ENCODE results near the gene DDX11. TPM values are rescaled to one million over a fixed set of nuclear protein-coding genes. Genes with fewer than 3 reads are reported as not detected.
"Not testable (repeated sequence)": the region's sequence is repeated elsewhere in the genome, so short reads cannot be mapped to it uniquely, and the experiment has no call there.

Gene DDX11
- total RNA-seq, 1 donor from 2014 or later = 51.0 TPM

DNA sequence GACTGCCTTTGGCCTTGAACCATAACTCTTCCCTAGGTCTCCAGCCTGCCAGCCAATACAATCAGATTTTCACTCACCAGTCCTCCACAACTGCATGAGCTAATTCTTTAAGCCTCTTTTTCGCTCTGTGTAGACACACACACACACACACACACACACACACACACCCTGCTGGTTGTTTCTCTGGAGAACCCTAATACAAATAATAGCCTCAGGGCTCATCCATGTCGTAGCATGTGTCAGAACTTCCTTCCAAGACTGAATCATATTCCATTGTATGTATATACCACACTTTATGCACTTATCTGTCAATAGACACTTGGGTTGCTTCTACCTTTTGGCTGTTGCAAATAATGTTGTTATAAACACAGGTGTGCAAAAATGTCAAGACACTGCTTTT lies 6.0 kb upstream of the DDX11 start:
- not testable (repeated sequence) for DNase-seq (ENCODE audit: low spot score)

DNA sequence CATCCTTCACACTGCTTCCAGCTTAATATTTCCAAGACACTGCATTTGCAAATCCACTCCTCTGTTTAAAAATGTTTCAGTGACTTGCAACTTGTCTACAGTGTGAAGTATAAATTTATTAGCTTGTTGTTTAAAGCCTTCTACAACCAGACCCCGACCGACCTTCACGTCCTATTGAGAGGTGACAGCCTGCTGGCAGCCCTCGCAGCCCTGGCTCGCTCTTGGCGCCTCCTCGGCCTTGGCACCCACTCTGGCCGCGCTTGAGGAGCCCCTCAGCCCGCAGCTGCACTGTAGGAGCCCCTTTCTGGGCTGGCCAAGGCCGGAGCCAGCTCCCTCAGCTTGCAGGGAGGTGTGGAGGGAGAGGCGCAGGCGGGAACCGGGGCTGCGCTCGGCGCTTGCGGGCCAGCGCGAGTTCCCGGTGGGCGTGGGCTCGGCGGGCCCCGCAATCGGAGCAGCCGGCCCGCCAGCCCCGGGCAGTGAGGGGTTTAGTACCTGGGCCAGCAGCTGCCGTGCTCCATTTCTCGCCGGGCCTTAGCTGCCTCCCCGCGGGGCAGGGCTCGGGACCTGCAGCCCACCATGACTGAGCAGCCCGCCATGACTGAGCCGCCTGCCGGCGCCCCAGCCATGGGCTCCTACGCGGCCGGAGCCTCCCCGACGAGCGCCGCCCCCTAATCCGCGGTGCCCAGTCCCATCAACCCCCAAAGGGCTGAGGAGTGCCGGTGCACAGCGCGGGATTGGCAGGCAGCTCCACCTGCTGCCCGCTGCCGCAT lies 2.5 kb upstream of the DDX11 start:
- DNase-seq (ENCODE audit: low spot score) = not testable (repeated sequence)

DNA sequence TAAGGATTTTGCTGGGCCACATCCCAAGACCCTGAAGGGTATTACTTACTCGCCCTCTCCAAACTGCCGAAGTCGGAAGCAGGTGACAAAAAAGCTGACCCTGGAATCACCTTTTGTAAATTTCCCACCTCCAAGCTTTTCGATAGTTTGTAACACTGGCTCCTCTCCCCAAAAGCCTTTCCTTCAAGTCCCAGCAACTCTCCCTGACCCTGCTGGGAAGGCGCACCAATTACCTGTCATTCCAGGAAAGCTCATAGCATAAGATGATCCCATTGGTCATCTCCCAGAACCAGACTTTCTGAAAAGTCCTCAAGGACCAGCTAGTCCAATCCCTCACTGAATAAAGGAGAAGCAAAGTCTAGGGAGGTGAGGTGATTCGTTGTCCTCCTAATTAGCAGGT lies 698 bp upstream of the DDX11 start:
- DNase-seq (ENCODE audit: low spot score) = not testable (repeated sequence)

DNA sequence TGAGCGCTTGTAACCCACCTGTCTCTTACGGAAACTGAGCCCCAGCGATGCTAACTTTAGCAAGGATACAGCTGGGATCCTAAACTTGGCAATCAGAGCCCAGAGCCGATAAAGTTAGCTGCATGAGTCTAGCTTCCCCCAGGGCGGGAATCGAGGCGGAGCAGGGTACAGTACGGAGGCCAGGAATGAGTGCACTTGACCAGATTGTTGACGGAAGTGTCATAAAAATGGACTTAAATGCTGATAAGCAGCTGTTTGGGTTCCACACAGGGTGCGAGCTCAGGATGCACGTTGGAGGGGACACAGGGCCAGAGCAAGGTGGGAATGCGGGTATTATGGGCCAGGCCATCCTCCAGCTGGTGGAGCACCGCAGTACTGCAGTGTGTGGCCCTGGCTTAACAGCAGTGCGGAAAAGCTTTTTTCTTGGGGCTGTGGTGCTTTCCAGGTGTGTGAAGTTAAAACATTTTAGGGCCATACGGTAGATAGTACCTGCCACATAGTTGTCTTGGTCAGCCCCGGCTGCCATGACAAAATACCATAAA lies 744 bp downstream of the DDX11 start:
- DNase-seq (ENCODE audit: low spot score) = not testable (repeated sequence)

DNA sequence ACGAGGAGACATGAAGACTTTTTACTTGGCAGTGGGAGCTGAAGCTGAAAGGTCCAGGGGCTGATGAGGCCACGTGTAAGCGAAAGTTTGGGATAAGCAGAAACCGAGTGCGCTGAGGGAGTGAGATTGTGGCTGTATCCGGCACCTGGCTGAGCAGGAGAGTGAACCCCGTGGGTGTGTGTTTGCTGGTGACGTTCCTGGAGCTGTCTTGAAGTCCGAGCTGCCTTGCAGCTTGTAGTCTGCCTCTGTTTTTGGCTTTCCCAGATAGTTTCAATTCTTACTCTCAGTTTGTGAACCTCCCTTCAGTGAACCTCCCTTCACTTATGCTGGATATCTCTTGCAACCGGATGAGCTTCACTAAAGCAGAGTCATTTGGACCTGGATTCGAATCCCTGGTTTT lies 2.5 kb downstream of the DDX11 start:
- not testable (repeated sequence) for DNase-seq (ENCODE audit: low spot score)

DNA sequence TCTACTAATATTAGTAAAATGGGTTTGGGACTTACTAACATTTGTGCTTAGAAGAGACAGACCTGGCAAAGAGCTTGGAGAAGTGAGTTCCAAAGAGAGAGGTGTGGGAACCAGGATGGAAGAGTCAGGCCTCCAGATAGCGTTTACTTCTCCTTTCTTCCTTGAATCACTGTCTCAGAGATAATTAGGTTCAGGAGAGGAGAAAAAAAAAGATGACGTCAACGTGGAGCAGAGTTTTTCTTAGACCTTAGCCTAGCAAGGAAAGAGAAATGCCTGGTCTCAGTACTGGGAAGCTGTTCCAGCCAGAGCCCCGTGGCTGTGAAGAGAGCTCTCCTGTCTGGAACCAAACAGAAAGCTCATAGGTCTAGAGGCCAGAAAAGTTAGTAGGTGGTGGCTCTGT lies 3.4 kb downstream of the DDX11 start:
- DNase-seq (ENCODE audit: low spot score) = not testable (repeated sequence)

DNA sequence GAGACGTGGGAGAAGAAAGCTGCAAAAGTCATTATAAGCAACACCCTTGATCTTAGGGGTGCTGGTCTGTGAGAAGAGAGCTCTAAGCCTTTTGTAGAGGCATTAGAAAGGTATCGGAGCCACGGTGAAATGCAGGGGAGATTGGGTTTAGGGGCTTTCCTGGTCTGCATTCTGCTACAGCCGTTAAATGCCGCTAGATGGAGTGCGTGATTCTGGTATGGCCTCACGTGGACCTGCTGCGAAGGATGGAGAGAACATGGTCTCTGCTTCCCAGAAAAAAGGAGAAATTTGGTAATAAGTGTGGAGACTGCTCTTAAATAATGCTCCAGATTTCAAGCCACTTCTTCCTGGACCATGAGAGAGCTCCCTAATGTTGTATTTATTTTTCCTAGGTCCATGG lies 4.3 kb downstream of the DDX11 start:
- not testable (repeated sequence) for DNase-seq (ENCODE audit: low spot score)

DNA sequence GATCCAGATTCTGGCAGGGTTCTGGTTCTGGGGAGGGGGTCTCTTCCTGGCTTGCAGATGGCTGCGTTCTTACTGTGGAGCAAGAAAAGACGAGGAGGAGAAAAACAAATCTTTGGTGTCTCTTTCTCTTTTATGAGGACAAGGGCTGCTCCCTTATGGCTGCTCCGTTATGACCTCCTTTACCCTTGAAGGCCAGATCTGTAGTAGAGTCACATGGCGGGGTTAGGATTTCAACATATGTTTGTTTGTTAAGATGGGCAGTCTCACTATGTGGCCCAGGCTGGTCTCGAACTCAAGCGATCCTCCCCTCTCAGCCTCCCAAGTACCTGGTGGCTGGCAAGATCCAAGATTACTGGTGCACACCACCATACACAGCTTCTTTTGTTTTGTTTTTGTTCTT lies 5.8 kb downstream of the DDX11 start:
- DNase-seq (ENCODE audit: low spot score) = not testable (repeated sequence)

DNA sequence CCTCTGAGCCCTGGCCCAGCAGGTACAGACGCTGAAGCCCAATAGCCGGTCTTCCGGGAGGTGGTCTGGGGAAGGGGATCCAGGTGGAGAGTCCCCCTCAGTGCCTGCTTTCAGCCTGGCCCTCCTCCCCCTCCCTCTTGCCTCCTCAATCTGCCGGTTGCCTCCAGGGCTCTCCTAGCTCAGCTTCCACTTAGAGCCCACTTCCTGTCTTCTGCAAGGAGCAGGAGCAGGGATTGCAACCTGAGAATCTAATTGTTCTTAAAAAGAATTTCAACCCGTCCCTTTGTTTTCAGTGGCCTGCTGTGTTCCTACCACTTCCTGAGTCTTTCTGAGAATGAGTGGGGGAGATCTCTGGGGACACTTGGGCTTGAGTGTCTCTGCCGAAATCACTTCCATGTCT lies 6.6 kb downstream of the DDX11 start:
- DNase-seq (ENCODE audit: low spot score) = not testable (repeated sequence)

DNA sequence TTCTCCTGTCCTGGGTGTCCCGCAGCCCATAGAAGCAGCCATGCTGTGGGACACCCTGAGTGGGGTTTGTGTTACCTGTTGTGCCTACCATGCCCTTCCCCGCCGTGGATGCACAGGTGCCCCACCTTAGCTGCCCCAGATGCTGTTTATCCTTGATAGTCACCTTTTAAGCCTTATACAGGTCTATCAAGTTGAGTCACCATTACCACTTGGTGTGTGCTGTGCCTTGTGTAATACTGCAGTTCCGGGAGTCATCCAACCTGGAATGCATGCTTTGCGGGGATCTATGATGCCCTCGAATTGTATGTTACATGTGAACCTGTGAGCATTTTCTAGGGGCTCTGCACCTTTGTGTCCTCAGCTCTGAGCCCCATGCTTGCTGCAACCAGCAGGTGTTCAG lies 7.6 kb downstream of the DDX11 start:
- DNase-seq (ENCODE audit: low spot score) = not testable (repeated sequence)

DNA sequence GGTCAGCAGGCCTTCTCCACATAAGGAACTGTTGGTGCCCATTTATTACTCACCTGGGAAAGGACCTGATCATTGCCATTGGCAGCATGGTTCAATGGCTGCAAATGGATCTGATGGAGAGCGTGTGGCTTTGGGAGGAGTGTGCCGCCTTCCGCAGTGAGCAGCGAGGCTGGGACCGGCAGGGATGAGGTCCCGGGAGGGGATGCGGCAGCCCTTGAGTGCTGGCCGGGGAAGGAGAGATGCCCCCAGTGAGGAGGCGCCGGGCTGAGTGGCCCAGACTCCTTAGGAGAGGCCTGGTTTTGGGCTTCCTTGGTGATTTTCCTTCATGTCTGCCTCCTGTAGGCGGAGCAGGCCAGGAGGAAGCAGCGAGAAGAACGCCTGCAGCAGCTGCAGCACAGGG lies 10.6 kb downstream of the DDX11 start:
- not testable (repeated sequence) for DNase-seq (ENCODE audit: low spot score)

DNA sequence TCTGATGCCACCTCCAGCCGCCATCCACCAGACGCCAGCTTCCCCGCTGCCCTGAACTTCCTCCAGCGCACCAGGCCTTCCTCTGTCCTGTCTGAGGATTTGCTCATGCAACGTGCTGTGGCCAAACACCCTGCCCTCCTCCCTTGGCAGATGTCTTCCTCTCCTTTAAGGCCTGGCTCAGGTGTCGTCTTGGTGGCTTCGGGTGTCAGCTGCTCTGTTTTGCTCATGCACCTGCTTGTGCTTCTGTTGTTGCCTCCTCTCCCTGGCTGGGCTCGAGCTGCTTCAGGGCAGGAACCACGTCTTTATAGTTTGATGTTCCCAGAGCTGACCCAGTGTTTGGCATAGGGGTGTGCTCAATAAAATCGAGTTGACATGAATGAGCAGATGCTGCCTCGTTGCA lies 12.4 kb downstream of the DDX11 start:
- DNase-seq (ENCODE audit: low spot score) = not testable (repeated sequence)

DNA sequence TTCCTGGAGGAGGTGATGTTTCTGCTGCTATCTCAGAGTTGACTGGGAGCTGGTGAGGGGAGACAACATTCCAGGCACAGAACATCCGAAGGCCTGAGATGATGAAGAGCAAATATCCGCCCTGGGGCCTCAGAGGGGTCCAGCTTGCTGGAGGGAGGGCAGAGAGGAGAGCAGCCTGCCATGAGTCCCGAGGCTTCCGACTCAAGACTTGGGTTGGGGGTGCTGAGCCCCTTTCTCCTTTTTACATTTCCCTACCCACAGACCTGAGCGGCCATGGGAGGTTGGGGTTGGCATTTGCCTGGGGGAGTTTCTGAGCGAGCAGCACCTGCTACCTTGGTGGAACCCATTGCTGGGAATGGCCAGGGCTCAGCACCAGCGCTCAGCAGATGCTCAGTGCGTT lies 13.8 kb downstream of the DDX11 start:
- not testable (repeated sequence) for DNase-seq (ENCODE audit: low spot score)

DNA sequence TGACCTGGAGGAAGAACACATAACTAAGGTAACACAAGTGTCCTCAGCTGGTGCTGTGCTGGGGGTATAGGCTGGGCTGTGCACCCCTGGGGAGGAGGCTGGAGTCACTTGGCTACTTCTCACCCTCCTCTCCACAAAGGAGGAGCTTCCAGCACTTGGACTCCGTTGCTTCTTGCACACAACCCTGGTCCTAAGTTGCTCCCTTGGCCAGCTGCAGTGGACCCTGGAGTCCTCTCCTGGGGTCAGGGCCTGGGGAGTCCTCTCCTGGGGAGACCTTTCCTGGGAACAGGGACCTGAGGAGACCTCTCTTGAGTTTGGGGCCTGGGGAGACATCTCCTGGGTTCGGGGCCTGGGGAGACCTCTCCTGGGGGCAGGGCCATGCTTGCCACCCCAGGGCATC lies 14.3 kb downstream of the DDX11 start:
- not testable (repeated sequence) for DNase-seq (ENCODE audit: low spot score)

DNA sequence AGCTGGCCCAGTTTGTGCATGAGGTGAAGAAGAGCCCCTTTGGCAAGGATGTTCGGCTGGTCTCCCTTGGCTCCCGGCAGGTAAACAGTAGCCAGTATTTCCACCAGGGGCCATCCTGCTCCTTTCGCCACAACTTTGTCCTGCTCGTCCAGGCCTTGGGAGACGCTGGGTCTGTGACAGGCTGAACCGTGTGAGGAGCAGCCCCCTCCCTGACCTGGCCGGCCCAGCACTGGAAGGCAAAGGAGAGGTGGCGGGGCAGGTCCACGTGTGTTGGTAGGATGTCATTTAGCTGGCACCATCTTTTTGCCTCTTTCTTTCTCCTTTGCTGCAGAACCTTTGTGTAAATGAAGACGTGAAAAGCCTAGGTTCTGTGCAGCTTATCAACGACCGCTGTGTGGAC lies 15.4 kb downstream of the DDX11 start:
- no peak for DNase-seq (ENCODE audit: low spot score)

DNA sequence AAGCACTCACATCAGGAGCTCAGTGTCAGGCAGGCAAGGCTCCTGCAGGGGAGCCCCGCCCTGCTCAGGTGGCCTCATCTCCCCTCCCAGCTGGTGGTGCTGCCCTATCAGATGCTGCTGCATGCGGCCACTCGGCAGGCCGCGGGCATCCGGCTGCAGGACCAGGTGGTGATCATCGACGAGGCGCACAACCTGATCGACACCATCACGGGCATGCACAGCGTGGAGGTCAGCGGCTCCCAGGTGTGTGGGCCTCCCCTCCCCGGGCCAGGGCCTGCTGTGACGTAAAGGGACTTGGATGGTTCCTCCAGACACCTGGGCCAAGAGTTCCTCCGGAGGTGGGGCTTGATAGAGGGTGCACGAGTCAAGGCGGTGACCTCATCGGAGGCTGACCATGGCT lies 18.0 kb downstream of the DDX11 start:
- not testable (repeated sequence) for DNase-seq (ENCODE audit: low spot score)

DNA sequence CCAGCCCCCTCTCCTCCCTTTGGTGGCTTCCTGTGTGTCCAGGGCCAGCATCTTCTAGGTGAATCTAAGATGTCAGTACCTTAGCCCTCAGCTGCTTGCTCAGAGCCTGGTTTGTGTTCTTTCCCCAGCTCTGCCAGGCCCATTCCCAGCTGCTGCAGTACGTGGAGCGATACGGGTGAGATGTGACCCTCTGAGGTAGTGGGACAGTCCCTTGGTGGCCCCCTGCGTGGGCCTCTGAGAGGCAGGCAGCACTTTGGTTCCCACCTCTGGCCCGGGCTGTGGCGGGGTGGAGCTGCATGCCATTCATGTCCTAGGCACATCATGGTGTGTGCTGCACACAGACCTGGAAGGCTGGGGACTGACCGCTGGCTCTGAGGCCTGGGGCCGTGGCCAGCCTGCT lies 19.1 kb downstream of the DDX11 start:
- DNase-seq (ENCODE audit: low spot score) = not testable (repeated sequence)

DNA sequence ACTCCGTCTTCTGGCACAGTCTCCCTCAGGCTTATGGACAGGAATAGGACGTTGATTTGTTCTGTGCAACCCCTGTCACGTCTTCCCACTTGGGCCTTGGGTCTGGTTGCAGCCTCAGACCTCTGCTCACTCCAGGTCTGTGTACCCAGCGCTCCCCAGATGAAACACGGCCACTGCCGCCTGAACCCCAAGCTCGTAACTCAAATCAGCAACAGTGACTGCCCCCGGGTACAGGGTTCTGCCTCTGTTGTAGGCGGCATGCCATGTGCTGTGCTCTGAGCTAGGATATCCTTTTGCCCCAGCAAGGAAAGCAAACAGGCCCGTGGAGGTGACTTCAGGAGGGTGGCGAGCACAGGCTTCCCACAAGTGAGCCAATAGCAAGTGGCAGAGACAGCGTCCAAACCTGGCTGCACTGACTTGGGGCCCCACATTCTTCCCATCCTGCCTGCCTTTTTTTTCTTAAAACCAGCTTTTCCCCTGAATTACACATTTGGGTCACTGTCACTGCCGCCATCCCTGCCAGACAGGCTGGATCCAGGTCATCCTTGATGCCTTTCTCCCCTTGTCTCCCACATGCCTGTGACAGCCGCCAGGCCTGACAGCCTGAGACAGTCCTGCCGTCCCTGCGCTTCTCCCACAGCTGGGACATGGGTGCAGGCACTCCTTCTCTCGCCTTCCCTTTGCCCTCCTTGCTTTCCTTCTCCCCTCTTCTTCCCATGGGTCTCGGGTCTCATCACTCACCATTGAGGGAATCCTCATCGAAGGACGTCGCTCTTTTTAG lies 21.6 kb downstream of the DDX11 start:
- DNase-seq (ENCODE audit: low spot score) = not testable (repeated sequence)

DNA sequence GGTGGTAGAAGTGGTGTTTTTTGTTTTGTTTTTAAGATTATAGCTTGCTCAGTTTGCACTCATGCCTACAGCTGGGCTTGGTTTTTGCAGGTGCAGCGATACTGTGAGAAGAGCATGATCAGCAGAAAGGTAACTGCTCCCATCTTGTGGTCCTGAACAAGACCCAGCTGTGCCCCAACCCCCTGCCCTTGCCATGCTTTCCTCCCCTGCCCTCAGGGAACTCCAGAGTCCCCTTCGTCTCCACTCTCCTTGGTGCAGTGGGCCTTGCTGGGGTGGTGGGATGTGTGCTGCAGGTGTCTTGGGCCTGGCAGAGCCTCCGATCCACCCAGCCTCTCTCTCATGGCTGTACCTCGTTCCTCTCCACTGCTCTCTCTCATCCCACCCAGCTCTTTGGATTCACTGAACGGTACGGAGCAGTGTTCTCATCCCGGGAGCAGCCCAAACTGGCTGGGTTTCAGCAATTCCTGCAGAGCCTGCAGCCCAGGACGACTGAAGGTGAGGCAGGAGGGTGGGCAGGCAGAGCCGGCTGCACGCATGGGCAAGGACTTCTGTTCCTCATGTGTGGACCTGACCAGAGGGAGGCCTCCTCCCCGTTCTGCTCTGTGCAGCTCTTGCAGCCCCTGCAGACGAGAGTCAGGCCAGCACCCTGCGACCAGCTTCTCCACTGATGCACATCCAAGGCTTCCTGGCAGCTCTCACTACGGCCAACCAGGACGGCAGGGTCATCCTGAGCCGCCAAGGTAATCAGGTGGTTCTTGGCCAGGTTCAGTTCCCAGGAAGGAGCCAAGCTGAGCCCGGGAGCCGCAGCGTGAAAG lies 22.8 kb downstream of the DDX11 start:
- not testable (repeated sequence) for DNase-seq (ENCODE audit: low spot score)

DNA sequence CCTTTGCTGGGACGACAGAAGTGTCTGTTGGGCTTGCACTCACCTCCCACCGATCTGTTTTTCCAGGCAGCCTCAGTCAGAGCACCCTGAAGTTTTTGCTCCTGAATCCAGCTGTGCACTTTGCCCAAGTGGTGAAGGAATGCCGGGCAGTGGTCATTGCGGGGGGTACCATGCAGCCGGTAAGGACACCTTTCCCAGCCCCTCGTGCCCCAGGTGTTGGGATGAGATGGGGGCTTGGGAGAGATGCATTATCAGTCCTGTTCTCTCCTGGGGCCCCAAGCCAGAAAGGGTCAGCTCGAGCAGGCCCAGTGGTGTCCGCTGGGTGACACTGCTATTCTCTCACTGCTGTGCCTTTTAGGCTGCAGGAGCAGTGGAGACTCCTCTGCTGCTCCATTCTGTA lies 24.2 kb downstream of the DDX11 start:
- not testable (repeated sequence) for DNase-seq (ENCODE audit: low spot score)

DNA sequence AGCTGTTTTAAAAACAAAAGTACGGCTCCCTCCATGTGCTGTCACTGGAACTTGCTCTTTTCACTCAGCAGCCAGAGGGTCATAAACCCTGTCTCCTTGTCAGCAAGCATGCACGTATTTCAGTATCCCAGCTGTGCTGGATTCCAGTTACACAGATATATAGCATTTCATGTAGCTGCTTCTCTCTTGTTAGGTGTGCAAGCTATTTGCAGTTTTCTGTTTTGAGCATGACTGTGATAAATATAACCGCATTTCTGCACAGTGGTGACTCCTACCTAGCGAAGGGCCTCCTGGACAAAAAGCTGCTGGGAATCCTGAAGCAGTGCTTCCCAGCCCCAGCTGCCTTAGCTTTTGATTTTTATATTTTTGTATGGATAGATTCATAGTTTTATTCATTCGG lies 24.7 kb downstream of the DDX11 start:
- not testable (repeated sequence) for DNase-seq (ENCODE audit: low spot score)

DNA sequence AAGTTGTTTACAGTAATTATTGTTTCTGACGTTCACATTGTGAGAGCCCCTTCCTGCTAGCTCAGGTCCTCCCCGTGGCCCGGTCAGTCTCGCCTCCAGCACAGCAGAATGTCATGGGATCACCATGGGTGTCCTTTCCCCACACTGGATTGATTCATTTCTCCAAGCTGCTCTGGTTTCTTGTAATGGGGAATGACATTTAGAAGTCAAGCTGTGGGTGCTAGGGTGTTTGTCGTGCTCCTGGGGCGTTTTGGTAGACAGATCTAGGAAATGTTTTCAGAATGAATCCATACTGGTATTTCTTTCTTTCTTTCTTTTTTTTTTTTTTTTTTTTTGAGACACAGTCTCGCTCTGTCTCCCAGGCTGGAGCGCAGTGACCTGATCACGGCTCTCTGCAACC lies 25.1 kb downstream of the DDX11 start:
- DNase-seq (ENCODE audit: low spot score) = not testable (repeated sequence)
